SU-DHL-6 (cell line): ENCODE measurements around the gene RABL3.

Source experiments
- H2AFZ ChIP-seq: fragments of 200-600 bp; sonication (generic); 2 replicates; pipeline ENCODE4 v1.6.1; 2014; ENCODE audit warnings: low read depth, mild to moderate bottlenecking, moderate library complexity, mixed read lengths, antibody characterized with exemption, low read length; ENCODE audit not compliant: severe bottlenecking
- H3F3A ChIP-seq: fragments of 200-600 bp; shearing (Covaris generic); 2 replicates; pipeline ENCODE4 v1.6.0; 2016; ENCODE audit warnings: antibody characterized with exemption, mild to moderate bottlenecking; ENCODE audit not compliant: insufficient read depth
- H3K27ac ChIP-seq: fragments of 200-600 bp; sonication (generic); 2 replicates; pipeline ENCODE4 v1.5.1; 2016; ENCODE audit warnings: low read depth, mild to moderate bottlenecking, low read length, moderate library complexity, mixed read lengths
- H3K27me3 ChIP-seq: fragments of 200-600 bp; sonication (generic), shearing (Covaris generic); 2 replicates; pipeline ENCODE4 v1.6.0; 2014; ENCODE audit warnings: mild to moderate bottlenecking, low read length
- H3K36me3 ChIP-seq: fragments of 200-600 bp; sonication (generic); 2 replicates; pipeline ENCODE4 v1.6.1; 2014; ENCODE audit warnings: mild to moderate bottlenecking, low read length, mixed read lengths
- H3K4me2 ChIP-seq: fragments of 300-600, 200-600 bp; shearing (Covaris generic), sonication (generic); 2 replicates; pipeline ENCODE4 v1.6.0; 2014; ENCODE audit warnings: low read length, low read depth, mild to moderate bottlenecking; ENCODE audit not compliant: poor library complexity, severe bottlenecking
- H3K4me3 ChIP-seq: fragments of 200-600 bp; sonication (generic); 2 replicates; pipeline ENCODE4 v1.5.1; 2014; ENCODE audit warnings: antibody characterized with exemption, low read length, mild to moderate bottlenecking, mixed read lengths; ENCODE audit not compliant: insufficient read depth, poor library complexity, severe bottlenecking
- H3K79me2 ChIP-seq: fragments of 200-600 bp; sonication (generic); 2 replicates; pipeline ENCODE4 v1.6.1; 2014; ENCODE audit warnings: mild to moderate bottlenecking, low read length, moderate library complexity; ENCODE audit not compliant: insufficient read depth
- H3K9ac ChIP-seq: fragments of 200-600 bp; sonication (generic); 2 replicates; pipeline ENCODE4 v1.7.0; 2014; ENCODE audit warnings: mild to moderate bottlenecking, low read length
- H3K9me2 ChIP-seq: fragments of 200-600 bp; sonication (generic); replicated peaks from 2 replicates; pipeline ENCODE4 v1.6.1; 2014; ENCODE audit warnings: low read length; ENCODE audit not compliant: insufficient read depth
- H3K9me3 ChIP-seq: fragments of 200-600 bp; sonication (generic); 2 replicates; pipeline ENCODE4 v1.6.1; 2014; ENCODE audit warnings: low read length, mixed read lengths; ENCODE audit not compliant: insufficient read depth
- H4K20me1 ChIP-seq: fragments of 200-600 bp; sonication (generic); 2 replicates; pipeline ENCODE4 v1.6.1; 2014; ENCODE audit warnings: low read depth, mild to moderate bottlenecking, antibody characterized with exemption, low read length, moderate library complexity, mixed read lengths
- EZH2phosphoT487 ChIP-seq: fragments of 200-600 bp; sonication (generic), shearing (Covaris generic); conservative IDR thresholded peaks from 2 replicates; pipeline ENCODE4 v1.6.1; 2018; ENCODE audit warnings: mild to moderate bottlenecking, antibody characterized with exemption, low read length, moderate library complexity, mixed read lengths
- TF ChIP-seq, protein P1 (sequence below): fragments of 200-600 bp; sonication (generic); IDR thresholded peaks from one replicate; pipeline ENCODE4 v1.5.1; 2017; ENCODE audit warnings: antibody characterized with exemption, mild to moderate bottlenecking, low read length, moderate library complexity; ENCODE audit not compliant: insufficient read depth, poor library complexity, severe bottlenecking

The RABL3 gene

DNA sequence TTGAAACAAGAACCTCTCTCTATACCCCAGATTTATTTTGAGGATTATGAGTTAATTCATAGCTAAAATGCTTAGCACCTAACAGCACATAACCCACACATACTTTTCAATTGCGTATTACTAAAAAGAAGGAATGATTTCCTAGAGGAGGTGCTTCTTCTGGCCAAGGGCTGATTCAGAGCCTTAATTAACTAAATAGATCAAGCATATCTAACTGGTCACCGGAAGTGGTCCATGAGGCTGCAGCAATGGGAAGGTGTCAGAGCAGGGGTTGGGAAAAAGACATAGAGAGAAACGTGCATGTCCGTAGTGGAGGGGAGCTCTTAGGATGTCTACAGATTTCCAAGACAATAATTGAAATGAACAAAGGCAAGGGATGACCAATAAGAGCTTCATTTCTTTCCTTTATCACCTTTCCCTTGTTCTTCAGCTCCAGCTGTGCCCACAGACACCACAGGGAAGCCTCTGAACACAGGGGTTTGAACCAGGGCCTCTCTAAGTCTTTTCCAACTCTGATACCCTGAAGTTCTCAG is 60.7 kb downstream of the RABL3 start:
- H2AFZ ChIP-seq, result no peak overlapping the region
- no peaks in the 10 kb centered on the region for H3K36me3 ChIP-seq
- no peaks in the 10 kb centered on the region for H3K27me3 ChIP-seq
- no peaks in the 10 kb centered on the region for H3K9me2 ChIP-seq
- H3K4me2 ChIP-seq, result no peak overlapping the region
- TF ChIP-seq, protein P1, sequence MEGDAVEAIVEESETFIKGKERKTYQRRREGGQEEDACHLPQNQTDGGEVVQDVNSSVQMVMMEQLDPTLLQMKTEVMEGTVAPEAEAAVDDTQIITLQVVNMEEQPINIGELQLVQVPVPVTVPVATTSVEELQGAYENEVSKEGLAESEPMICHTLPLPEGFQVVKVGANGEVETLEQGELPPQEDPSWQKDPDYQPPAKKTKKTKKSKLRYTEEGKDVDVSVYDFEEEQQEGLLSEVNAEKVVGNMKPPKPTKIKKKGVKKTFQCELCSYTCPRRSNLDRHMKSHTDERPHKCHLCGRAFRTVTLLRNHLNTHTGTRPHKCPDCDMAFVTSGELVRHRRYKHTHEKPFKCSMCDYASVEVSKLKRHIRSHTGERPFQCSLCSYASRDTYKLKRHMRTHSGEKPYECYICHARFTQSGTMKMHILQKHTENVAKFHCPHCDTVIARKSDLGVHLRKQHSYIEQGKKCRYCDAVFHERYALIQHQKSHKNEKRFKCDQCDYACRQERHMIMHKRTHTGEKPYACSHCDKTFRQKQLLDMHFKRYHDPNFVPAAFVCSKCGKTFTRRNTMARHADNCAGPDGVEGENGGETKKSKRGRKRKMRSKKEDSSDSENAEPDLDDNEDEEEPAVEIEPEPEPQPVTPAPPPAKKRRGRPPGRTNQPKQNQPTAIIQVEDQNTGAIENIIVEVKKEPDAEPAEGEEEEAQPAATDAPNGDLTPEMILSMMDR, result no peak
- no peak for TF ChIP-seq EZH2phosphoT487
- no peaks in the 10 kb centered on the region for H4K20me1 ChIP-seq
- no peak overlapping the region for H3K9ac ChIP-seq
- H3F3A ChIP-seq, result no peaks in the 10 kb centered on the region
- no peaks in the 10 kb centered on the region for H3K79me2 ChIP-seq
- H3K9me3 ChIP-seq, result no peaks in the 10 kb centered on the region
- H3K4me3 ChIP-seq, result no peak overlapping the region
- no peak overlapping the region for H3K27ac ChIP-seq

DNA sequence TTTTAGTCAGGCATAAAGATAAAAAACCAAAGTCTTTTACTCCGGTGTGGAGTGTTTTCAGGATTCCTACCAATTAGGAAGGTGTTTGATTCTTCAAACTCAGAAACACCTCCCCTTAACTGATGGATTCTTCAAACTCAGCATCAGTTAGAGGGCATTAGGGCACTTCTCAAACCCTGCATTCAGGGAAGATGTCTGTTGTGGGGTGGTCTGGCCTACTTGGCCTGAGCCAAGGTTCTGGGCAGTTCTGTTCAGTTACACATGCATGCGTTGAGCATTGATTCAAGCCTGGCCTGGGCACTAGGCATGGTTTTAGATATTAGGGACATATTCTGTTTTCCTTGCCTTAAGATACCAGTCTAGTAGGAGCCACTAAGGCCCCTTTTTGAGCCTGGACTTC is 61.3 kb downstream of the RABL3 start:
- H3K9me3 ChIP-seq, result no peaks in the 10 kb centered on the region
- H3K27ac ChIP-seq, result no peak overlapping the region

DNA sequence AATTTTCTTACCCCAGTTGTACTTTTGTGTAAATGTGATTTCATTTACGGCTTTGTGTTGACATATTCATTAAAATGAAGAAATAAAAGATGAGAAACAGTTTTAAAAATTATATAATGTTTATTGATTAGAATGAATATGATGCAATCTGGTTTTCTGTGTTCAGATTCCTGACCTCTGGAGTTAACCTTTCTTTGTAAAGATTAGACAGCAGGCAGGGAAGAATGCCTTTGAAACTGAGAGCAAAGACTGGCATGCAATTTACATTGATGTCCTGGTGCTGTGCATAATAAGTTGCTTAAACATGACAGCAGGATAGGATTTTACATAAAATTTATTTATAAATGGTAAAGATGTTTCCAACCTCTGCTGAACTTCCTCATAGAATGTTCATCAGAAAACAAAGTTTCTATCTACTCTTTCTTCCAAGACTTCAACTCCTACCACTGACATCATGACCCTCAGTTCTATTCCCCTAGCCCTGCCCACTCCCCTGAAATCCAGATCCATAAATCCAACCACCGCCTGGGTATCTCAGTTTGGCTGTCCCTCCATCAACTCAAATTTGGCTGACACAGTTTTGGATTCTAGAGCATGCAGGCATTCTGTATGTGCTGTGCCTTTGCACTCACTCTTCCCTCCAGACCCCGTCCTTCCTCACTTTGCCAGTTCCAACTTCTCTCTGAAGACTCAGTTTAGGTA is 62.0 kb downstream of the RABL3 start:
- no peak overlapping the region for H3K9ac ChIP-seq
- H3K36me3 ChIP-seq, result no peaks in the 10 kb centered on the region
- TF ChIP-seq, protein P1, result no peak
- no peak for TF ChIP-seq EZH2phosphoT487
- H3K27ac ChIP-seq, result no peak overlapping the region
- H3K4me3 ChIP-seq, result no peak overlapping the region
- H3K79me2 ChIP-seq, result no peaks in the 10 kb centered on the region
- no peaks in the 10 kb centered on the region for H3F3A ChIP-seq
- H3K9me2 ChIP-seq, result no peaks in the 10 kb centered on the region
- H4K20me1 ChIP-seq, result no peaks in the 10 kb centered on the region
- no peak overlapping the region for H3K4me2 ChIP-seq
- H3K27me3 ChIP-seq, result no peaks in the 10 kb centered on the region
- no peaks in the 10 kb centered on the region for H3K9me3 ChIP-seq
- H2AFZ ChIP-seq, result no peak overlapping the region

More for the DNA sequence above, 61.3 kb downstream of the RABL3 start:
- TF ChIP-seq EZH2phosphoT487, result no peak
- TF ChIP-seq, protein P1, result no peak
- H3K4me2 ChIP-seq, result no peak overlapping the region
- no peak overlapping the region for H3K9ac ChIP-seq
- no peaks in the 10 kb centered on the region for H4K20me1 ChIP-seq
- H3F3A ChIP-seq, result no peaks in the 10 kb centered on the region
- H3K27me3 ChIP-seq, result no peaks in the 10 kb centered on the region
- H3K4me3 ChIP-seq, result no peak overlapping the region
- H3K9me2 ChIP-seq, result no peaks in the 10 kb centered on the region
- H2AFZ ChIP-seq, result no peak overlapping the region
- H3K79me2 ChIP-seq, result no peaks in the 10 kb centered on the region
- H3K36me3 ChIP-seq, result no peaks in the 10 kb centered on the region
